Activated T-helper 1 cell treated with Interleukin-2 at 50 U/mL for 16 hours (primary cell): Measurements from ENCODE around the gene EEF1E1.
A peak's percentile ranks its signal among the peaks of the same experiment; 100 is the strongest.

ENCODE experiments used
- DNase-seq: peaks from one replicate; pipeline ENCODE4 v3.0.0-alpha.2; 2020; ENCODE audit warnings: low read depth

Gene EEF1E1

GRCh38 chr6:8102122-8102958 lies at the start of gene EEF1E1:
TSS of gene EEF1E1 (minus strand) at chr6:8102548. CDS start at chr6:8102521, 27 bp downstream.
- peak; percentile 93 for DNase-seq

- DNase-seq: no peak
Observed at GRCh38 chr6:8149350-8149749, 47.0 kb upstream of the EEF1E1 start.

GRCh38 chr6:8143945-8144344 lies 41.6 kb upstream of the EEF1E1 start:
- no peak for DNase-seq

DNA sequence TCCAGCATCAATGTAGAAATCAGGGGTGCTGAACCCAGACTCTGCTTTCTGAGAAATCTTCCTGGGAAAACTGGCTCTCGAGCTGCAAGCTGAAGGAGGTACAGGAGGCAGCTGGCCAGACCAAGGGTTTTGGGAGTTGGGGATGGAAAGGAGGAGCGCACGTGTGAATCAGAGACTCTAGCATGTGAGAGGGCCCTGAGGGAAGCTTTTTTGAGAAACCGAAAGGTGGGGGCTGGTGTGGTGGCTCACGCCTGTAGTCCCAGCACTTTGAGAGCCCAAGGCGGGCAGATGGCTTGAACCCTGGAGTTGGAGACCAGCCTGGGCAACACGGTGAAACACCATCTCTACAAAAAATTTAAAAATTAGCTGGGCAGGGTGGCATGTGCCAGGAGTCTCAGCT lies 37.1 kb upstream of the EEF1E1 start:
- DNase-seq: no peak

- DNase-seq: no peak
Observed at GRCh38 chr6:8137529-8137939, 35.2 kb upstream of the EEF1E1 start.

GRCh38 chr6:8135276-8135675 lies 32.9 kb upstream of the EEF1E1 start:
- DNase-seq: no peak

GRCh38 chr6:8132130-8132529 lies 29.8 kb upstream of the EEF1E1 start:
- no peak for DNase-seq

DNA sequence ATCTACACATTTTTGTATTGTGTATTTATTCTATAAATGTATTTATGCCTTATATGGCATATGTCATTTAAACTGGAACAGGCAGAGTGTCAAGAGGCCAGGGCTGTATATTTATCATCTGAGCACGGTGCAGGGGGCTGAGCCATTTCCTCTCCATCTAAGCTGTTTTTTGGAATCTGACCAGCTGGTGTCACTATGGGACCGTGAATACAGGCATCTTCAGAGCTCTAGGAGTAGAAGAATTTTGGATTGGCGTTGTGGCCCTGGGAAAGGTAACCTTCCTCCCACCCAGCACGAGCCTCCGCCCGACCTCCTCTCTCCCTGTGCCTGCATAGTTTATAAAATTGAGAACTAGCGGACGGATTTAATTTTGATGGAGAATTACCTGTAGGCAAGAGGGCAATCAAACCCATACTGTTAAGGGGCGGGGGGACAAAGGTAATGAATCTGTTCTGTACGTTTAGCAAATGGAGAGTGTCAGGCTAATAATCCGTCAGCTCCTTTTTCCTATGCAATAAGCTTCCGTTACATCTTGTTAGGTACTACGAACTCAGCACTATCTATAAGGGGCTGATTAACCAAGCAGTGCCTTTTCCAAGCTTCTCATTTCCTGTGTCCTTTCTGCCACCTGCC lies 29.0 kb upstream of the EEF1E1 start:
- no peak for DNase-seq

GRCh38 chr6:8130399-8130798 lies 28.1 kb upstream of the EEF1E1 start:
- DNase-seq: no peak

- DNase-seq: no peak
Observed at GRCh38 chr6:8123236-8123635, 20.9 kb upstream of the EEF1E1 start.

- no peak for DNase-seq
Observed at GRCh38 chr6:8114956-8115355, 12.6 kb upstream of the EEF1E1 start.

DNA sequence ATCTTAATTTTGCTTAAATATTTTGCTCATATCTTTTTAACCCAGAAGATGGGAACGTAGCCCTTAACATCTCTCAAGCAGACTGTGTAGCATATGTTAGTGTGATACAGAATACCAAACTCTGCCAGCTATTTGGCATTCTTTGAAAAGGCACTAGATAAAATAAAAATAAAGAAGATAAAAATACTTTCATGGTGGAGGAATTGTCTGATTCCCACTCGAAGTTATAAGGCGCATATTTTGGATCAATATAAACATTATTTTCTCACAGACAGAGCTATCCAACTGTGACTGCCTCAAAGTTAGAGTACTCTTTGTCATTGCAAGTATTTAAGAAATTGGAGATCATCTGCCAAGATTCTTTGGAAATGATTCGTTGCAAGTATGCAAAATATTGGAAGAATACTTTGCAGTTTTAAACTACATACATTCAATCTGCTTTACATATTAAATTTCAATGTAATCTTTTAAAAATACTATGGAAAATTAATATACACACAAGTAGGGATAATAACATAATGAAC lies 10.8 kb upstream of the EEF1E1 start:
- DNase-seq: no peak

DNA sequence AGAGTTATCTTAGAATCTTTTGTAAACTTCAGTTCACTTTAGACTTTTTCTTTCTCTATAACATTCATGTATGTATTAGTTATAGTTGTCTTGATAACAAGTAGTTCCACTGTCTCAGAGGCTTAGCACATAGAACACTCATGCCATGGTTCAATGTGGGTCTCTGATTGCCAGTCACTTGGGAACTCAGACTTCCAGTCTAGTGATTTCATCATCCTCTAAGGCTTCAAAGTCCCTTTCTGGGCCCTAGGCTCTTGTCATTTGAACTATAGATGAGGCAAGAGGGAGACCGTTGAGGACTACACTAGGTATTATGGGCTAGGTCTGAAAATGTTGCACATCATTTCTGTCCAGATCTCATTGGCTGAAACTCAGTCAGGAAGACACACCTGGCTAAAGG lies 8.4 kb upstream of the EEF1E1 start:
- no peak for DNase-seq

DNA sequence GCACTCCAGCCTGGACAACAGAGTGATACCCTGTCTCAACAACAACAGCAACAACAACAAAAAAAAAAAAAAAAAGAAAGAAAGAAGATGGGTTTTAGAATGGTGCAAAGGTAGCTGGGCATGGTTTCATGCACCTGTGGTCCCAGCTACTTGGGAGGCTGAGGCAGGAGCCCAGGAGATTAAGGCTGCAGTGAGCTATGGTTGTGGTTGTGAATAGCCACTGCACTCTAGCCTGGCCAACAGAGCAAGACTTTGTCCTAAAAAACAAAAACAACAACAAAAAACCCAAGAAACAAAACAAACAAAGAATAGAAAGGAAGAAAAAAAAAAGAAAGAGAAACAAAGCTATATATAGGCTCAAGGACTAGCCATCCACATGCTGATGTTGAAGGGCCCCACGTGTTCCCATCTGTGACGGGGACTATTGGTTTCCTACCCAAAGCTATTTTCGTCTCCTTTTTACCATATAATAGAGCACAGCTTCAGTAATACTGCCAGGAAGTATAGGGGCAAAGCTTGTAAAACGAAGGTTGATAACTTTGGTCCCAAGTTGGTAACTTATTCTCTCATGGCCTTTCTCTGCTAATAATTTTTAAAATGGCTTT lies 7.9 kb upstream of the EEF1E1 start:
- no peak for DNase-seq

- DNase-seq: no peak
Observed at GRCh38 chr6:8108759-8109539, 6.6 kb upstream of the EEF1E1 start.

GRCh38 chr6:8108031-8108660 lies 5.8 kb upstream of the EEF1E1 start:
- DNase-seq: no peak

GRCh38 chr6:8105791-8106190 lies 3.4 kb upstream of the EEF1E1 start:
- no peak for DNase-seq

- no peak for DNase-seq
Observed at GRCh38 chr6:8103726-8104125, 1.4 kb upstream of the EEF1E1 start.

DNA sequence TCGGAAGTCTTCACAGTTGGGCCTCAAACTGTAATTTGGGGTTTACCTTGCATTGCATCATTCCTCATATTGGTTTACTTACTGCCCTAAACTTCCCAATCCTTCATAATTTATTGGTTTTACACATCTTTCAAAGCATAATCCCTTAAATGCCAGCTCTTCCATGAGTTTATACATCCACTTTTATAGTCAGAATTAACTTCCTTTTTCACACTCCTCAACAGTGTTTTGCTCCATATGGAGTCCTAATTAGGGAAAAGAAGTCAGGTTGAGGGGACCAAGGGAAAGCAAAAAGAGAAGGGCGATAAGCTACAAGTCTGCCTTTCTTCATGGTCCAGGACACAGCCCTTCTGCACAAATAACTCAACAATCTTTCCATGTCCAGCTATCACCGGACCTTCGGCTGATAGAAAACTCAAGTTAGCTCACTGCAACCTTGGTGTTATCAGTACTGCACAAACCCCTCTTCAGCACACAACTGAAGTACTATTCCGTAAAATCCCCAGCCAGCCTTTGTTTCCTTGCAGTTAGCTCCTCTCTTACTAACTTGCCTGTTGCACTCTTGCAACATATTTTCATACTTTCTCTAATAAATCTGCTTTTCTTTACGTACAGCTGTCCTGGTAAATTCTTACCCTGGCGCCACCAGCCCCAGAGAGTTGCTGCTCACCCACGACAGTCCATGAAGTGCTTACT lies 2.0 kb downstream of the EEF1E1 start:
- no peak for DNase-seq

GRCh38 chr6:8090650-8091049 lies 11.7 kb downstream of the EEF1E1 start:
- DNase-seq: no peak

GRCh38 chr6:8088886-8089285 lies 13.5 kb downstream of the EEF1E1 start:
- no peak for DNase-seq
